Endodermal cell (in vitro differentiated cells): Measurements from ENCODE around the gene MAIP1. TPM values are rescaled to one million over a fixed set of nuclear protein-coding genes. Genes with fewer than 3 reads are reported as not detected.

Experiments used
- DNase-seq: peaks from one replicate; pipeline ENCODE4 v3.0.0-alpha.2; 2017
- H3K27ac ChIP-seq: 2 replicates; pipeline ENCODE4 v1.5.1; 2013; ENCODE audit warnings: mild to moderate bottlenecking, low read depth, low read length, moderate library complexity
- H3K27me3 ChIP-seq: 2 replicates; pipeline ENCODE4 v1.6.1; 2013; ENCODE audit warnings: mild to moderate bottlenecking, low read length, moderate library complexity; ENCODE audit not compliant: insufficient read depth, control insufficient read depth, poor library complexity, severe bottlenecking
- H3K36me3 ChIP-seq: 2 replicates; pipeline ENCODE4 v1.7.0; 2013; ENCODE audit warnings: mild to moderate bottlenecking, low read length, moderate library complexity; ENCODE audit not compliant: control insufficient read depth, insufficient read depth
- H3K4me1 ChIP-seq: one replicate; pipeline ENCODE4 v1.7.0; 2013; ENCODE audit warnings: low read length; ENCODE audit not compliant: control insufficient read depth, insufficient read depth
- H3K4me3 ChIP-seq: 2 replicates; pipeline ENCODE4 v1.5.1; 2013; ENCODE audit warnings: mild to moderate bottlenecking, low read length, moderate library complexity
- H3K9ac ChIP-seq: 2 replicates; pipeline ENCODE4 v1.6.1; 2013; ENCODE audit warnings: mild to moderate bottlenecking, low read length, moderate library complexity; ENCODE audit not compliant: poor library complexity, severe bottlenecking; ENCODE audit errors: extremely low read depth
- H3K9me3 ChIP-seq: 2 replicates; pipeline ENCODE4 v1.6.1; 2013; ENCODE audit warnings: mild to moderate bottlenecking, low read length, moderate library complexity; ENCODE audit not compliant: control insufficient read depth
- H3K27ac Mint-ChIP-seq: 2 replicates; pipeline ENCODE4 v1.8.0; 2020; ENCODE audit warnings: mixed read lengths
- H3K27me3 Mint-ChIP-seq: 2 replicates; pipeline ENCODE4 v1.8.0; 2021; ENCODE audit warnings: mild to moderate bottlenecking, mixed read lengths; ENCODE audit not compliant: insufficient read depth
- H3K36me3 Mint-ChIP-seq: 2 replicates; pipeline ENCODE4 v1.8.0; 2020; ENCODE audit warnings: low read depth, mixed read lengths
- H3K4me1 Mint-ChIP-seq: 2 replicates; pipeline ENCODE4 v1.8.0; 2020; ENCODE audit warnings: mixed read lengths
- H3K4me3 Mint-ChIP-seq: 2 replicates; pipeline ENCODE4 v1.8.0; 2020; ENCODE audit warnings: mild to moderate bottlenecking, moderate library complexity, mixed read lengths
- H3K9me3 Mint-ChIP-seq: 2 replicates; pipeline ENCODE4 v1.8.0; 2020; ENCODE audit warnings: mild to moderate bottlenecking, mixed read lengths
- WGBS, 2 experiments: methylation state at CpG; one replicate each; pipeline versions ENCODE4 v1.1.5 to v1.1.7; 2013; ENCODE audit warnings: missing lambda C conversion rate in 2 of 2, mixed read lengths in 1 of 2; ENCODE audit not compliant: insufficient coverage in 1 of 2, insufficient read length in 1 of 2; 5-methylcytosine and 5-hydroxymethylcytosine counted together
- total RNA-seq, 2 donors: library from RNA; stranded (reverse); fragmentation: NEBNext Ultra II Directional in 1 of 2; extraction: Animal tissue kit (Norgen Biotek cat#: 25700) in 1 of 2; gene quantifications; 2 replicates in 1 of 2; 3 replicates in 1 of 2; pipeline ENCODE4 v1.2.1, GENCODE V29; 2021
- TF ChIP-seq, protein P1 (sequence below): fragments of 200-600 bp; sonication (generic); conservative IDR thresholded peaks from 2 replicates; pipeline ENCODE4 v1.5.0; 2021; ENCODE audit warnings: antibody characterized with exemption, mild to moderate bottlenecking

MAIP1 gene
- total RNA-seq, 2 donors from 2014 or later, result 20.9 to 23.7 TPM

DNA sequence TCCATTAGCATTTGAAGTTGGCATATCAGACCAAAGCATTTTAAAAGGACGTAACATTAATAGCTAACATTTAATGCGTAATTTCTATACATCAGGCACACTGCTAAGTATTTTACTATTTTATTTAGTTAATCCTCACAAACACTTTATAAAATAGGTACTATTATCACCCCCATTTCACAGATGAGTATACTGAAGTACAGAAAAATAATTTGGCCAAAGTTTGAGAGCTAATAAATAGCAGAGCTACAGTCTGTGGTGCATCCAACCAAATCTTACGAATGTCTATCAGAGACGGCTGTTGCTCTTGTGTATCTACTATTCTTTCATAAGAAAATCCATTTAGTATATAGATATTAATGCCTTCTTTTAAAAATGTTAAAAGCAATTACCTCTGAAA, 12.0 kb upstream of the MAIP1 start:
- Mint-ChIP-seq H3K9me3 (no peaks in the 10 kb centered on the region), H3K4me1 (no peaks in the 10 kb centered on the region), H3K36me3 (peaks cover 60% of the 10 kb centered on the region), H3K27me3 (no peaks in the 10 kb centered on the region), H3K4me3 (no peak overlapping the region), H3K27ac (no peak overlapping the region)
- WGBS, 2 experiments, result 93 to 100% methylated on average over 1 to 4 of the region's 4 CpGs
- TF ChIP-seq, protein P1, sequence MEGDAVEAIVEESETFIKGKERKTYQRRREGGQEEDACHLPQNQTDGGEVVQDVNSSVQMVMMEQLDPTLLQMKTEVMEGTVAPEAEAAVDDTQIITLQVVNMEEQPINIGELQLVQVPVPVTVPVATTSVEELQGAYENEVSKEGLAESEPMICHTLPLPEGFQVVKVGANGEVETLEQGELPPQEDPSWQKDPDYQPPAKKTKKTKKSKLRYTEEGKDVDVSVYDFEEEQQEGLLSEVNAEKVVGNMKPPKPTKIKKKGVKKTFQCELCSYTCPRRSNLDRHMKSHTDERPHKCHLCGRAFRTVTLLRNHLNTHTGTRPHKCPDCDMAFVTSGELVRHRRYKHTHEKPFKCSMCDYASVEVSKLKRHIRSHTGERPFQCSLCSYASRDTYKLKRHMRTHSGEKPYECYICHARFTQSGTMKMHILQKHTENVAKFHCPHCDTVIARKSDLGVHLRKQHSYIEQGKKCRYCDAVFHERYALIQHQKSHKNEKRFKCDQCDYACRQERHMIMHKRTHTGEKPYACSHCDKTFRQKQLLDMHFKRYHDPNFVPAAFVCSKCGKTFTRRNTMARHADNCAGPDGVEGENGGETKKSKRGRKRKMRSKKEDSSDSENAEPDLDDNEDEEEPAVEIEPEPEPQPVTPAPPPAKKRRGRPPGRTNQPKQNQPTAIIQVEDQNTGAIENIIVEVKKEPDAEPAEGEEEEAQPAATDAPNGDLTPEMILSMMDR, result no peak
- DNase-seq, result no peak
- H3K4me3 ChIP-seq, result no peak overlapping the region
- H3K9ac ChIP-seq, result no peak overlapping the region
- H3K27ac ChIP-seq, result no peak overlapping the region
- no peaks in the 10 kb centered on the region for H3K27me3 ChIP-seq
- H3K36me3 ChIP-seq, result peaks cover 81% of the 10 kb centered on the region
- H3K9me3 ChIP-seq, result no peaks in the 10 kb centered on the region
- H3K4me1 ChIP-seq, result no peaks in the 10 kb centered on the region

DNA sequence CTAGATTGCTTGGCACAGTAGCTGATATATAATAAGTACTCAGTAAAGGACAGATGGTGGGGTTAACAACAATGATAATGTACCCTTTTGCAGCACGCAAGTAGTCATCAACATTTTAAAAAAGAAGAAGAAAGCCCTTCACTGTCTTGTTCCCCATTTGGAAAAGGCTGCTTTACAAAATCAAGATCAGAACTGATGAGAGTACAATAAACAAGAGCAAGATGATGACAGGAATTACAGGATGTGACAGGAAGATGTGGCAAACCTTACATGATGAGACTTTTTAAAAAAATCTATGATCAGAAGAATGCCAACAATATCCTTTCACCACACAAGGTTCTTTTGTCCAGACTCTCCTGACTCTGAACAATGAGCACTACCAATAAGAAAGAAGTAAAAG, 9.2 kb upstream of the MAIP1 start:
- H3K36me3 ChIP-seq, result peaks cover 86% of the 10 kb centered on the region
- DNase-seq, result no peak
- H3K27ac ChIP-seq, result no peak overlapping the region
- Mint-ChIP-seq H3K36me3 (peaks cover 53% of the 10 kb centered on the region), H3K27ac (no peak overlapping the region), H3K4me1 (no peaks in the 10 kb centered on the region), H3K9me3 (no peaks in the 10 kb centered on the region), H3K4me3 (no peak overlapping the region), H3K27me3 (no peaks in the 10 kb centered on the region)
- no peak overlapping the region for H3K4me3 ChIP-seq
- no peaks in the 10 kb centered on the region for H3K4me1 ChIP-seq
- 100% methylated on average over 1 of the region's 1 CpG for WGBS, 2 experiments
- H3K27me3 ChIP-seq, result no peaks in the 10 kb centered on the region
- no peaks in the 10 kb centered on the region for H3K9me3 ChIP-seq
- H3K9ac ChIP-seq, result no peak overlapping the region
- TF ChIP-seq, protein P1, result no peak

DNA sequence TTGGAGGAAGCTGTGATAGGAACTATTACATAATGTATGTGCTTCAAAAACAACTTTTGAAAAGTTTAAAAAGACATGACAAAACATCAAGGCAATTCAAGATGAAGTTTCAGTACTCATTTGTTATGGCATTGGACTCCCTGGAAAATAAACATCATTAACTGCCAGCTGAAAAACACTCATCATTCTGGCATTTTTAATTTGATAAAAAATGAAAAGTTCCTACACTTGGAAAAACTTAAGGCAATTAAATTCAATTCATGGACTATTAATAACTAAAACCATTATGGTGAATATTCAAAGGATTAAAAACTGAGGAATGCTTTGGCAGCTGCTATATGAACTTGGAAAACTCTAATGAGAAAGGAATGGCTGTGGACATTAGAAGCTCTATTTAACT, 8.5 kb upstream of the MAIP1 start:
- H3K9me3 Mint-ChIP-seq, result no peaks in the 10 kb centered on the region
- H3K9me3 ChIP-seq, result no peaks in the 10 kb centered on the region
- H3K27me3 Mint-ChIP-seq, result no peaks in the 10 kb centered on the region
- DNase-seq, result no peak
- H3K27ac Mint-ChIP-seq, result no peak overlapping the region
- H3K36me3 Mint-ChIP-seq, result peaks cover 51% of the 10 kb centered on the region
- no peak overlapping the region for H3K9ac ChIP-seq
- H3K4me1 Mint-ChIP-seq, result no peaks in the 10 kb centered on the region
- TF ChIP-seq, protein P1, result no peak
- H3K4me1 ChIP-seq, result no peaks in the 10 kb centered on the region
- no peak overlapping the region for H3K4me3 Mint-ChIP-seq
- peaks cover 85% of the 10 kb centered on the region for H3K36me3 ChIP-seq
- H3K27me3 ChIP-seq, result no peaks in the 10 kb centered on the region
- H3K4me3 ChIP-seq, result no peak overlapping the region
- H3K27ac ChIP-seq, result no peak overlapping the region
